ENCODE data around the gene POLE.

Gene POLE

DNA sequence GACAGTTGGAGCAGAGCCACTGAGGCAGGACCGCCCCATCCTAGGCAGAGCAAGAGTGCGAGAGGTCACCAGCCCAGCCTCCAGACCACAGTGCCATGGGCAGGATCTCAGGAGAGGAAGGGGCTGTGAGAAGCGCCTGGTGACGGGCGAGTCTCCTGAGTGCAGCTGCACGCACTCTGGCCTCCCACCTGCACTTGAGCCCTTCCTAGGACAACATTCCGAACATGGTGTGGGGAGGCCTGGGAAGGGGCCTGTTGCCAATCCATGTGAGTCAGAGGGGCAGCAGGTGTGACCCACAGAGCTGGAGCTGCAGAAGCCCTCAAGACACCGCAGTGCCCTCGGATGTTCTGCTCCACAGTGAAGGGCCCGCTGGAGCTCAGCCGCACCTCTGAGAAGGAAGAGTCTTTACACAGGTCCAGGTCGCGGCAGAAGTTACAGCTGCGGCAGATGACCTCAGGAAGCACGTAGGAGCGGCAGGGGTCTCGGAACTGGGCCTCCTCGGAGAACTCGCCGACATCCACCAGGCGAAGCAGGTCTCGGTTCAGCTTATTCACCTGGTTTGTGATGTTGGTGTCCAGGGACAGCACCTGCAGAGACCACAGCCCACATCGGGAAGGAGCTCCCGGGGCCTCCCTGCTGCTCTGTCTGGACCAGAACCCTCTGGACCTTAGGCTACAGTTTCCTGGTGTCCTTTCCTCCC is 61.3 kb downstream of the POLE start:
- DNase-seq: no peak

DNA sequence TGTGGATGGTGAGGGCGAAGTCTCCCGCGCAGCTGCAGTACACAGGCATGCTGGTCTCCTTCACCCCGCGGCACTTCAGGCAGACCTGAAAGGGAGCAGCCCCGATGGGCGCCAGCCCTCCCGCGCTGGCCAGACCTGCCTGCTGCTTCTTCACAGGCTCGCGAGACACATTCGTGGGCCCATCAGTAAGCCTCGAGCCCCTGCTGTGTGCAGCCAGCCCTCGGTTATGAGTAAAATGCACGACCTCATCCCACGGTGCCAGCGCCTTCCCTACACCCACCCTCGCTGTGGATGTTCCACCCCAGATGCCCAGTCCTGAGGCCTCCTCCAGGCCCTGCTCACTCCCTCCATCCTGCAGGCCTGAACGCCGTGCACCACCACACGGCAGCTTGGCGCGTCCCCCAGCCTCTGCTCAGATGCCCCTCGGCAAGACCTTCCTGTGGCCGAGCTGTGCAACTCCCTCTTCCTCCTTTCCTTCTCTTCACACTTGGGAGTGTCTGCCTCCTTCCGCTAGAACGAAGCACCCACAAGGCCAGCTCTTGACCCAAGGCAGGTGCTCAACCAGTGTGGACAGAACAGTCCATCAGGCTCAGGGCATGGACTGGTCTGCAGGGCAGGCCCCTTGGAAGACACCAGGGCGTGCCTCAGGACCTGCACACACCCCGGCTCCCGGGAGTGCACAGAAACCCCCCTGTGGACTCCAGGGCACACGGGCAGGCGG is 62.1 kb downstream of the POLE start:
- DNase-seq: no peak

DNA sequence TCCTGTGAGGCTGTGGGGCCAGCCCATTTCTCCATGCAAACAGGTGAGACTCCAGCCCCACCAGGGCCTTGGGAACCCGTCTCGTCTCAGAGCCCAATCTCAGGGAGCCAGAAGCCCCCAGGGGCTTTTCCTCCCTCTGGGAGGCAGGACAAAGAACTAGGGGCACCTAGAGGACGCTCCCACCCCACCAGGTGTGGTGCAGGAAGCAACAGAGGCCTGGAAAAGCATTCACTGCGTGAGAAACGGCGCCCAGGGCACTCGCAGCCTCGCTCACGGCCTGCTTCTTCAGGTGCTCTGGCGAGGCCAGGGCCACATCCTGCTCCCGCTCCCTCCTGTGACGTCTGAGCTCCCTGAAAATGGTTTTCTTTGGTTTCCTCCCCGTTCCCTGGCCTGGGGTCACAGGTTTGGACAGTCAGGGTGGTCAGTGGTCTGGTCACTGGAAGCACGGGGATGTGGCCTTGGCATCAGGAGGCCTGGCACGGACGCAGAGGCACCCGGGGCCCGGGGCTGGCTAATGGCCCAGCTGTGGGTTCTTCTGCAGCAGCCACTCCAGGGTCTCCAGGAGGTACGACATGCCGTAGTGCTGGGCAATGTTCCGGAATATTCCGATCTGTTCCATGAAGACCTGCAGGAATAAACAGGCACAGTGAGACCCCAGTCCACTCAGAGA is 62.8 kb downstream of the POLE start:
- DNase-seq: no peak

DNA sequence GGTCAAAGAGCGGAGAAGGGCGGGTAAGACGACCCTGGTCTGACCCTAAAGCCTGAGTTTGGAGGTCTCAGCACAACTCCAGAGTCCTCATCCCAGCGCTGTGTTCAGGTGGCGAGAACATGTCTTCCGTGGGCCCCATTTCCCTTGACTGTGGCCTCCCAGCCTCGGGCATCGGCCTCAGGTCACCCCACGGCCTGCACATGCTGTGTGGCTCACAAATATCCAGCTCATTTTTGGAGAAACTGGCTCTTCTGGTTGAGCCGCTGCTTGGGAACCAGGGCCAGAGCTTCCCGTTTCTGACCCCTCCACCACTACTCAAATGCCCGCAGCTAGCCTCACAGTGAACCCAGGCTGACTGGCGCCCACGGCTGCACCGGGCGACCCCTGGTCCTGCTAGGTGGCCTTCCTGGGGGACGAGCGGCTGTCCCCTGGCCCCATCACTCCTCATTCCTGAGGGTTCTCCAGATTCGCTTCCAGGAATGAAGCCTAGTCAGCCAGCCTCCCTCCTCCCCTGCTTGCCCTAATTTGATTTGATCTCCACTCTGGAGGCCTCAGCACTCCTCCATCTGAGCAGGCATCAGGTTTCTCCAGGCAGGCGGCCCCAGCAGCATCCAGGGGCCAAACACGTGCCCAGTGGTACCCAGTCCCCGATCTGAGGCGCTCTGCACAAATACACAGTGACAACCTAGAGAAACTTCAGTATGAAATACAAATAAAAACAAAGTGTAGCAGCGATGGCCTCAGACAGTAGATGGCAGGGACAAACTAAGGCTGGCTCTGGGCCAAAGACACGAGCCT is 63.9 kb downstream of the POLE start:
- DNase-seq: no peak

DNA sequence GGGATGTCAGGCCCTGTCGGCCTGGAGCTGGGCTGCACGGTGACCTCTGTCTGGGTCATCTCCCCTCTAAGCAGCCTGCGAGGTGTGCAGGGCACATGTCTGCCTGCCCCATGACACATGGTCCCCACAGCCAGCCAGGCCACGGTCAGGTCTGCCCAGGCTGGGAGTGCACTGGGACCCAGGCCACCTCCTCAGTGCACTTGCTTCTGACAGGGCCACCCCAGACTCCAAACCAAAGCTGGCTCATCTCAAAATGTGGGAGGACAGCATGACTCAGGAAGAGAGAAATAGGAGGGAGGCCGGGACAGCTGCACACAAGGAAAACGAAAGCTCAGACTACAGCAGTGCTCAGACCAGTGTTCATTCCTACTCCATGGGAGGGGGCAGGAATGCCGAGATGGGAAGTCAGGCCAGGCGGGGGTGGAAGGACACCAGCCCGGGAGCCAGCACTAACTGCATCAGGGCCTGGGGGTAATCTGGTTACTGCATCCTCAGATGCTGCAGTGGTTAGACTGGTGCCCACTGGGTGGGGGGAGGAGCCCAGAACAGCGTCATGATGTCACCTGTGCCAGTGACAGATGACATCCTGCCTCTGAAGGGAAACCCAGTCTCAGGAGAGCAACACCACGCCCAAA is 64.6 kb downstream of the POLE start:
- peak; percentile 68 for DNase-seq

DNA sequence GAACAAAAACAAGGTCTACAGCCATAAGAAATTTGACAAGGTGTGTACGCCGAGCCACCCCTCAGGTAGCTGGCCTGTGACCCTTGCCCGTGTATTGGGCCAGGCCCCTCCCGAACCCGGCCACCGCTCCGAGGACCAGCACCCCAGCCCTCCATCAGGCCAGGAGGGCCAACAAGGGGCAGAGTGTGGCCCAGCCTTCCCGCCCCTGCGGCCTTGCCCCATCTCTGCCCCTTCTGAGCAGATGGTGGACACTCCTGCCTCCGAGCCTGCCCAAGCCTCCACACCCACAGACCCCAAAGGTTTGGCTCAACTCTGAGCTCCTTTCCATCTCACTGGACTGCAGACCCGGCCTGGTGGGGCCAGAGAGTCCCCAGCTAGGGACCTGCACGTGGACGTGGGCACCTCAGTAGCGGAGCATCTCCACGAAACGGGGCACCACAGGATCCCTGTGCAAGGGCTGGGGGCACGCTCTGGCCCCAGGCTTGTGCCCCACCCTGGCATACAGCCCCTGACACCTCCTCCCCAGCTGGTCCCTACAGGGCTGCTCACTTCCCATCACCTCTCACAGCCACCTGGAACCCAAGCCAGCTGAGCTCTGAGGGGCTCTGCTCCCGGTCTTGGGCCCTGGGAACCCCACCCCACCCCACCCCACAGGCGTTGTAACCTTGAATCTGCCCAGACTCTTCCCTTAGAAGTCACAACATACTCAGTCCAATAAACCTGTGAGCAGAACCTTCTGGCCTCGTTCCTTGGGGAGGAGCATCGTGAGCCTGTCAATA is 65.3 kb downstream of the POLE start:
- no peak for DNase-seq

DNA sequence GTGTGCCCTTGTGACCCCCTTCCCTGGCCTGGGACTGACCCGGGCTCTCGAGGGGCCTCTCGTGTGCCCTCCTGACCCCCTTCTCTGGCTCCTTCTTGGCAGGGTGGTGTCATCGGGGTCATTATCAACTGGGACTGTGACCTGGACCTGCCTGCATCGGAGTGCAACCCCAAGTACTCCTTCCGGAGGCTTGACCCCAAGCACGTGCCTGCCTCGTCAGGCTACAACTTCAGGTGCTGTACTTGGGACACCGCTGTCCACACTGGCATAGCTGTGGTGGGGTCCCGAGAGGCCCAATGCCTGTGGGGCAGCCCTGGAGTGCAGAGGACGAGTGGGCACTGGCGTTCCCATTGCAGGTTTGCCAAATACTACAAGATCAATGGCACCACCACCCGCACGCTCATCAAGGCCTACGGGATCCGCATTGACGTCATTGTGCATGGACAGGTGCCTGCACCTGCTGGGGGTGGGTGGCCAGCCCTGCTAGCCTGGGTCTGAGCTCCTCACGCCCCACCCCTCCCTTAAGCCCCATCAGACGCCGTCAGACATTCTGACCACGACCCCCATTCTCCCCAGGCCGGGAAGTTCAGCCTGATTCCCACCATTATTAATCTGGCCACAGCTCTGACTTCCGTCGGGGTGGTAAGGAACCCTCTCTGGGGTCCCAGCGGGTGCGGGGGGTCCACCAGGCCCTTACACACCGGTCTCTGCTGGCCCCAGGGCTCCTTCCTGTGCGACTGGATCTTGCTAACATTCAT is 66.1 kb downstream of the POLE start:
- DNase-seq: no peak

DNA sequence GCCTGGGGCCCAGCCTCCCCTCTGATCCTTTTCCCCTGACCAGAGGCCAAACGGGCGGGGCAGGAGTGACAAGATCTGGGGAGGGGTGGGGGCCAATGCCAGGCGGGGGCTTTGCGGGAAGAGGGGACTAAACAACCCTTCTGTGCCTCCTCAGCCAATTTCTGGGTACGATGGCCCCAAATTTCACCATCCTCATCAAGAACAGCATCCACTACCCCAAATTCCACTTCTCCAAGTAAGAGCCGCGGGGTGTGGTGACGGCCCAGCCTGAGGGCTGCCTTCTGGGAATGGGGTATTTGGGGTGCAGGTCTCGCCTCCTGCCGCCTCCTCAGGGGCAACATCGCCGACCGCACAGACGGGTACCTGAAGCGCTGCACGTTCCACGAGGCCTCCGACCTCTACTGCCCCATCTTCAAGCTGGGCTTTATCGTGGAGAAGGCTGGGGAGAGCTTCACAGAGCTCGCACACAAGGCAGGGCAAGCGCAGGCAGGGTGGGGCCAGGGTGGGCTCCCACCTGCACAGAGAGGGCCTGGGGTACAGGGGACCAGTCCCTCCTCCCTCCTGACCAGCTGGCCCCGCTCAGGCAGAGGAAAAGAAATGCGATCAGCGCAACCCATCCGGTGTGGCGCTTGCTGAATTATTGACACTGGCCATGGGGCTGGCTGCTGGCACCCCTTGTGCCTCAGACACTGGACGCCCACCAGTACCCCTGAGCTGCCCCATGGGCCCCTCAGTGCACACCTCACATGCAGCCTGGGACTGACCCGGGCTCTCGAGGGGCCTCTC is 66.8 kb downstream of the POLE start:
- no peak for DNase-seq

DNA sequence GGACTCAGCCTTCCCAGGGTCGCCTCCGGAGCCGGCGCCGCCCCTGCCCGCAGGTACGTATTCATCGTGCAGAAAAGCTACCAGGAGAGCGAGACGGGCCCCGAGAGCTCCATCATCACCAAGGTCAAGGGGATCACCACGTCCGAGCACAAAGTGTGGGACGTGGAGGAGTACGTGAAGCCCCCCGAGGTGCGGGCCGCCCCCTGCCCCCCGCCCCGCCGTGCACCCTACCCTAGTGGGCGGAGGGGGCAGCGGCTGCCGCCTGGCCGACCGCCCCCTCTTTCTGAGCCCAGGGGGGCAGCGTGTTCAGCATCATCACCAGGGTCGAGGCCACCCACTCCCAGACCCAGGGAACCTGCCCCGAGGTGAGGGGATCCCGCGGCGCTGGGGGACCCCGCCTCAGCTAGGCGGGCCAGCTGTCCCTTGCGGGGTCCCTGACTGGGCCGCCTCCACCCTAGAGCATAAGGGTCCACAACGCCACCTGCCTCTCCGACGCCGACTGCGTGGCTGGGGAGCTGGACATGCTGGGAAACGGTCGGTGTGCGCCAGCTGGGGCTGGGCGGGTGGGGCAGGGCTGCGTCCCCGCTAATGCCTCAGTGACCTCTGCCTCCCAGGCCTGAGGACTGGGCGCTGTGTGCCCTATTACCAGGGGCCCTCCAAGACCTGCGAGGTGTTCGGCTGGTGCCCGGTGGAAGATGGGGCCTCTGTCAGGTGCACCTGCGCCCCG is 67.6 kb downstream of the POLE start:
- DNase-seq: no peak

DNA sequence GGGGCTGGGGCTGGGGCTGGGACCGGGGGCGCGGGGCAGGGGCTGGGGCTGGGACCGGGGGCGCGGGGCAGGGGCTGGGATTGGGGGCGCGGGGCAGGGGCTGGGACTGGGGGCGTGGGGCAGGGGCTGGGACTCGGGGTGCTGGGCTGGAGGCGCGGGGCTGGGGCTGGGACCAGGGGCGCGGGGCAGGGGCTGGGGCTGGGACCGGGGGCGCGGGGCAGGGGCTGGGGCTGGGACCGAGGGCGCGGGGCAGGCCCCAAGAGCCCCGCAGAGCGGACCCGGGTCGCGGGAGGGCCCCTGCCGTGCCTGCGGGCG is 68.1 kb downstream of the POLE start:
- no peak for DNase-seq

DNA sequence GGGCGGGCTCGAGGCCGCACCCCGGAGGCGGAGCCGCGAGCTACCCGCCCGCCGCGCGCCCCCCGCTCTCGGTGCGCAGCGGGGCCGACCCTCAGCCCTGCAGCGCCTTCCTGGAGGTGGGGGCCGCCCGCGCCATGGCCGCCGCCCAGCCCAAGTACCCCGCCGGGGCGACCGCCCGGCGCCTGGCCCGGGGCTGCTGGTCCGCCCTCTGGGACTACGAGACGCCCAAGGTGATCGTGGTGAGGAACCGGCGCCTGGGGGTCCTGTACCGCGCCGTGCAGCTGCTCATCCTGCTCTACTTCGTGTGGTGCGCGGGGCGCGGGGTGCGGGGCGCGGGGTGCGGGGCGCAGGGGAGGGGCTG is 68.5 kb downstream of the POLE start, which contains the start of gene P2RX2:
TSS of gene P2RX2 (plus strand) at position 94 of the 361 bp plus-strand sequence. CDS start at position 135, 41 bp downstream.
- DNase-seq: no peak

DNA sequence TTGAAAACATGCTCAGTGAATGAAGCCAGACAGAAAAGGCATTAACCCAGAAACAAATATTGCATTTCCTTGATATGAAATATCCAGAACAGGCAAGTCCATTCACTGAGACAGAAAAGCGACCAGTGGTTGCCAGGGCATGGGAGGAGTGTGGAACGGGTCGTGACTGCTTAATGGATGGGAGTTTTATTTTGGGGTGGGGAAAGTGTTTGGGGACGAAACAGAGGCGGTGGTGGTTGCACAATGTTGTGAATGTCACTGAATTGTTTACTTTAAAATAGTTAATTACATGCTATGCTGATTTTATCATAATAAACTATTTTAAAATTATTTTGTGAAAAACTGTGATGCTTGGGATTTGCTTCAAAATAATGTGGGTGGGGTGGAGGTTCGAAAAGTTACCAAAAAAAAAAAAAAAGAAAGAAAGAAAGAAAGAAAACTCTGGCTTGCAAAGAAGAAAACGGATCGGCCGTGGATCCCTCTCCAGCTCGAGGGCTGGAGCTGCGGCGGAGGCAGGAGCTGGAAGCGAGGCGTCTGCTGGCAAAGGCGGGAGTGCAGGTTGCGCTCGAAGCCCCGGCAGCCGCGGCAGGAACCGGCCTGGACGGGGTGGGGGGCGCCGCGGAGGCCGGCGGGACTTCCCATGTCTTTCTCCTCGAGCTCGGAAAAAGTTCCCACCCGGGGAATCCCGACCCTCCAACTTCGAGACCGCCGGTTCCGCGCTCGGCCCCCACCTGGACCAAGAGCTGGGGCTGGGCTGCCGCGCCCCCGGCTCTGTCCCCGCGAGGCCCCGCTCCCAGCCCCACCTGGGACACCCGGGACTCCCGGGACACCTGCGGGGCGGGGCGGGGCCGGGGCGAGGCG is 69.1 kb downstream of the POLE start:
- DNase-seq: no peak

DNA sequence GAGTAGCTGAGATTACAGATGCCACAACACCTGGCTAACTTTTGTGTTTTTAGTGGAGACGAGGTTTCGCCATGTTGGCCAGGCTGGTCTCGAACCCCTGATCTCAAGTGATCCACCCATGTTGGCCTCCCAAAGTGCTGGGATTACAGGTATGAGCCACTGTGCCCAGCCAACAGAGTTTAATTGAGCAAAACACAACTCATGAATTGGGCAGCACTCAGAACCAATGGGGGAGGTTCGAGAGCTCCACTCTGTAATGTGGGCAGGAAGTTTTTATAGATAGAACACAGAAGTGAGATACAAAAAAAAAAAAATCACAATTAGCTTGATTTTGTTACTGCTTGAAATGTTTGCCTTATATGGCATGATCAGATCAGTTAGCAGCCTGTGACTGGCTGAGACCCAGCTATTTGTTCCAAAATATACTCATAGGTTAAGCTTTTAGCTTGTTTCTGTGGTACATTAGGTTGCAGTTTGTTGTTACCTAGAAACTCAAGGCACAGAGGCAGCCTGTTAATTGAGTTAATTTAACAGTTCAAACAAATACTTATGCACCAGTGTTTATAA is 69.9 kb downstream of the POLE start:
- no peak for DNase-seq

DNA sequence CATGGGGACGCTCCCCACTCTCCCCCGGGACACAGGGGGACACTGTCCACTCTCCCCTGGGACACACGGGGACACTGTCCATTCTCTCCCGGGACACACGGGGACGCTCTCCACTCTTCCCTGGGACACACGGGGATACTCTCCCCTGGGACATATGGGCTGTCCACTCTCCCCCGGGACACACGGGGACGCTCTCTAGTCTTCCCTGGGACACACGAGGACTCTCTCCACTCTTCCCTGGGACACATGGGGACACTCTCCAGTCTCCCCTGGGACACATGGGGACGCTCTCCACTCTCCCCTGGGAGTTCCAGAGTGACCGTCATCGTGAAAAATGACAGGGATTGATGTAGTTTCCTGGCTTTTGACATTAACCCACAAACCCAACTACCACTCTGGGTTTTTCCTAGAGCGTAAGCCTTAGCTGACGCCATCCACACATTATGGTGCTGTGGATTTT is 71.5 kb downstream of the POLE start:
- DNase-seq: no peak

DNA sequence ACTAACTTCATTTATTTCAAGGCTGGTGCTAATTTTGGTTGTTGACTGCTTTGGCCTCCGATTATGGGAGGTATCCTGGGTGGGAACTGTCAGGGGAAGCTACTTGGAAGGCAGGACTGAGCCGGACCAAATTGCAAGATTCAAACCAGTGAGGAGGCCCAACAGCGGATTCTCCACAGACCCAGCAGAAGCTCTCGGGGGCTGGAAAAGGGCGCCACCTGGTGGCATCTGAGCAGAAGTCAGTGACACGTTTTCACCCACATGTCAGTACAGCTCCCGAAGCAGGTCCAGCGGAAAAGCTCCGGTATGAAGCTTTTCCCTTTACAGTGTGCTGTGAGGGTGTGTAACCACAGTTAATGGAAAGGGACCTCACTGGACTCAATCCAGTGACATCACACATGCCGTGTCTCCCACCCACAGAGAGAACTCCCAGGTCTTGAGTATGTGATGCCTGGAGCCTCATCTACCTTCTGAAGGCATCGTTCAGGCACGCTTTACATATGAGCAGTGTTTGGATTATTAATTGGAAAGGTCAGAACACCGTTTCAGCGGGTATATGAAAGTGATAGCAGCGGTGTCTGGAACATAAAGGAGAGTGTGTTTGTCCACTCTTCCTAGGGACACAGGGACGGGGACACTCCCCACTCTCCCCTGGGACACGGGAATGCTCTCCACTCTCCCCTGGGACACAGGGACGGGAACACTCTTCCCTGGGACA is 72.1 kb downstream of the POLE start:
- peak; percentile 79 for DNase-seq

DNA sequence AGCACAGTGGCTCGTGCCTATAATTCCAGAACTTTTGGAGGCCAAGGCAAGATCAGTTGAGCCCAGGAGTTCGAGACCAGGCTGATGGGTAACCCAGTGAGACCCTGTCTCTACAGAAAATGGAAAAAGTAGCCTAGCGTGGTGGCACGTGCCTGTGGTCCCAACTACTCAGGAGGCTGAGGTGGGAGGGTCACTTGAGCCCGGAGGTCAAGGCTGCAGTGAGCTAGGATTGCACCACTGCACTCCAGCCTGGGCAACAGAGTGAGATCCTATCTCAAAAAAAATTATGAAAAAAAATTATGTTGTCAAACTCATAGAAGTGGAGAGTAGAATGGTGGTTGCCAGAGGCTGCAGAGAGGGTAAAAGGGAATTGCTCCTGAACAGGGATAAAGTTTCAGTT is 73.1 kb downstream of the POLE start:
- DNase-seq: no peak

DNA sequence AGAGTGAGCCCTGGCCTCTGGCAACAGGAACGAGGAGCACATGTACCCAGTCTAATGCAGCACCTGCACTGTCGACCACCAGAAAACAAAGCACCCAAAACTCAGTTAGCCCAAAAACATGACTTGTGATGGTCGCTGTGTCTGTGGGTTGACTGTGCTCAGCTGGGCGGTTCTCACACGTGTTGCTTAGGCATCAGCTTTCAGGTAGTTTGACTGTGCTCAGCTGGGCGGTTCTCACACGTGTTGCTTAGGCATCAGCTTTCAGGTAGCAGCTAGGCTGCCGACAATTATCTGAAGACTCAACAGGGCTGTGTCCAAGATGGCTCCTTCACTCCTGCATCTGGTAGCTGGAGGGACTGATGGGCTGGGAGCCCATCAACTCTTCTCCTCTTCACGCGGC is 75.5 kb downstream of the POLE start:
- DNase-seq: no peak
